GM12874 (cell line): ENCODE results near the gene CACNA1D.

ENCODE experiments used
- TF ChIP-seq, protein P1 (sequence below): IDR thresholded peaks from 2 replicates; pipeline ENCODE4 v1.5.1; 2011; ENCODE audit warnings: low read depth, mild to moderate bottlenecking, control low read depth, low read length, moderate library complexity; ENCODE audit not compliant: insufficient read depth

Gene CACNA1D

DNA sequence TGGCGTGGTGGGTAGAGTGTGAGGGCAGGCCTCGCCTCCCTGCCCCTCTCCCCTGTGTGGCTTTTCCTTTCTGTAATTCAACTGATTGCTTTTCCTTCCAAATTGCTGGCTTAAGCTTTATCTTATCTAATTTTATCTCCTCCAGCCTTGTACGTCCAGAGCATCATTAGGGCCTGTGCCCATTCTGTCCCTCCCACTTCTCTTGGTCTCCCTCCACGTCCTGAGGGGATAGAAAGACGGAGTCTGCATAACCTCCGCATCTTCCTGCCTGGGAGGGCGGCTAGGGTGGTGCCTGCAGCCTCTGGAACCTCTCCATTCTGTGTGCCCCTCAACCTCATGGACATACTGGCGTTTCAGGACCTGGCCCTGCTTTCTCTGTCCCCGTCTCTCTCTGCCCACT lies 39.8 kb downstream of the CACNA1D start:
- TF ChIP-seq, protein P1, sequence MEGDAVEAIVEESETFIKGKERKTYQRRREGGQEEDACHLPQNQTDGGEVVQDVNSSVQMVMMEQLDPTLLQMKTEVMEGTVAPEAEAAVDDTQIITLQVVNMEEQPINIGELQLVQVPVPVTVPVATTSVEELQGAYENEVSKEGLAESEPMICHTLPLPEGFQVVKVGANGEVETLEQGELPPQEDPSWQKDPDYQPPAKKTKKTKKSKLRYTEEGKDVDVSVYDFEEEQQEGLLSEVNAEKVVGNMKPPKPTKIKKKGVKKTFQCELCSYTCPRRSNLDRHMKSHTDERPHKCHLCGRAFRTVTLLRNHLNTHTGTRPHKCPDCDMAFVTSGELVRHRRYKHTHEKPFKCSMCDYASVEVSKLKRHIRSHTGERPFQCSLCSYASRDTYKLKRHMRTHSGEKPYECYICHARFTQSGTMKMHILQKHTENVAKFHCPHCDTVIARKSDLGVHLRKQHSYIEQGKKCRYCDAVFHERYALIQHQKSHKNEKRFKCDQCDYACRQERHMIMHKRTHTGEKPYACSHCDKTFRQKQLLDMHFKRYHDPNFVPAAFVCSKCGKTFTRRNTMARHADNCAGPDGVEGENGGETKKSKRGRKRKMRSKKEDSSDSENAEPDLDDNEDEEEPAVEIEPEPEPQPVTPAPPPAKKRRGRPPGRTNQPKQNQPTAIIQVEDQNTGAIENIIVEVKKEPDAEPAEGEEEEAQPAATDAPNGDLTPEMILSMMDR = no peak

DNA sequence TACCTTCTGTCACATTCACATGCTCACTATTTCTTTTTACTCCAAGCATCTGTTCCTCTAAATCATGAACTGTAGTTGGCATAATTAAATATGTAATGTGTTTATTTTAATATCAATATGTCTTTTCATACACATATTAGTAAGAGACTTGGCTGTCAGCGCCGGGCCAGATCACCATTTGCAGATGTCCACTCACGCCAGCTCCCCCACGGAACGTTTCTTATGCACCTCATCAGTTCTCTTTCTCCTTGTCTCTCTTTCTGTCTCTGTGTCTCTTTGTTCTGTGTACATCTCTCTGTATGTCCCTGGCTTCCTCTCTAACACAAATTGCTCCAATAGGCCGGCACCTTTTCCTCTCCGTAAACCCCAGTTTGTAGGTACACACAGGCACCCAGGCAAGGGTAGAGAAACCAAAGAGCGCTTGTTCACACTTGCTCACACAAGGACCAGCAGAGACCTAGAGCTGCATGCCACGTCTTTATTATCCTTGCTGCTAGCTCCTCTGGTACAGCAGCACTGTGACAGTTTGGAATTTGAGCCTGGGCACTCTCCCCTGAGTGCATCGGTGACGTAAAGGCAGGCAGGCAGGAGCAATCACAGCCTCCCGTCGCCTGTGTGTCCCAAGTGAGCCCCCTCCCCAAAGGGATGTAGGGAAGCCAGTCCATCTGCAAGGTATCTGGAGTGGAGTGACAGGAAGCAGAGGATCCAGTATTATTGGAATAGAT lies 40.4 kb downstream of the CACNA1D start:
- TF ChIP-seq, protein P1 = no peak

DNA sequence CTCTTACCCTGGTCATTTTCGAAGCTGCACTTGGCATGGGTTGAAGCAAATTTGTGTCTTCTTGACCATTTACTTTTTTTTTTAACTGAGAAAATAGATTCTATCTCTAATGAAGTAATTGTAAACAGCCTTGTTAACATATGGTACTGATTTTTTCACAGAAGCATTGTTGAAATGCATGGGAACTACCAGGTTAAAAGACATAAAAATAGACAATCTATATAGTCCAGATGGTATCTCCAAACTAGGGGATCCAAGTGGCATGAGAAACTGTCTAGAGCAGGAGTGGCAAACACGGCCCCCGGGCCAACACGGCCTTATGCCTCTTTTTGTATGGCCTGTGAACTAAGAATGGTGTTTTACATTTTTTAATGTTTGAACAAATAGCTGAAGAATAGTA lies 41.9 kb downstream of the CACNA1D start:
- TF ChIP-seq, protein P1 = no peak

DNA sequence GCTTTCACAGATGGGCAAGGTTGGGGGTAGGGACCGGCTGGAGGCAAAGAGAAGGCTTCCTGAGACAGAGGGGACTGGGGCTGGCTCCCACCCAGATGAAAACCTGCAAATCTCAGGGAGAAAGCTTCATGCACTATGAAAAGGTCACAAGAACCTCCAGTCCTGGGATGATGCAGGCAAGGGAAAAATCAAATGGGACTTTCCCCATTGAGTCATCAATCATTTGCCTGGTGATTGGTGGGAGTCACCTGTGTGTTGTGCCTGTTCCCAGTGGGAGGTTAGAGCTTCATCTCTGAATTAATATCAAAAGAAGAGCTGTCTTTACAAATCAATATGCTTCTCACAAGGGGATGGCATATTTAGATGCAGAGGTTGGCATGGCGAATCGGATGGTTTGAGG lies 49.9 kb downstream of the CACNA1D start:
- TF ChIP-seq, protein P1 = no peak

DNA sequence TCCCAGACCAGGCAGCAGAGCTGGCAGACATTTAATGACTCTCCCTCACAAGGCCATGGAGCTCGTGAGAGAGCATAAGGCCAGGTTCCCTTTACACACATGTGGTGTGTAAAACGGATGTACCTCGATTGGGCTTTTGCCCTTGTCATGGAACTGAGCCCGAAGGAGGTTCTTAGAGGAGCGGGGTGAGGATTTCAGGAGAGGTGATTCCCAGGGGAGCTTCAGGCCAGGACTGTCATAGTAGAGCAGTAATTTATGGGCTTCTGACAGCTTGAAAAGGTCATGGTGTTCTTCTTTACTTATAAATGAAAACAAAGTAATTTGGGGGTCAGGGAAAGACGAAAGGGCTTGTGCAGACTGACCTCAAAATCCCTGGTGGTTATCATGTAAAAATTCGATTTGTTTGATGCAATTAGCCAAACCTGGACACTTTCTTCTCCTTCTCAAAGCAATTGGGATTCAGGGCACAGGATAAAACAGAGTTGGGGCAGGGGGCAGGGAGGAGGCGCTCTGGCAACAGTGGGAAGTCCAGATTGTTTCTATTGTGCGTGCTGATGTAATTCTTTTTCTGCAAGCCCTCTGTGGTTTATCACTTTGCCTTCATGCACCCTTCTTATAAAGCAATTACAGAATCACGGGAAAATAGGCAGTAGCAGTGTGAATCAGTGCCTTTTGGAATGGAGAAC lies 51.0 kb downstream of the CACNA1D start:
- TF ChIP-seq, protein P1 = no peak

DNA sequence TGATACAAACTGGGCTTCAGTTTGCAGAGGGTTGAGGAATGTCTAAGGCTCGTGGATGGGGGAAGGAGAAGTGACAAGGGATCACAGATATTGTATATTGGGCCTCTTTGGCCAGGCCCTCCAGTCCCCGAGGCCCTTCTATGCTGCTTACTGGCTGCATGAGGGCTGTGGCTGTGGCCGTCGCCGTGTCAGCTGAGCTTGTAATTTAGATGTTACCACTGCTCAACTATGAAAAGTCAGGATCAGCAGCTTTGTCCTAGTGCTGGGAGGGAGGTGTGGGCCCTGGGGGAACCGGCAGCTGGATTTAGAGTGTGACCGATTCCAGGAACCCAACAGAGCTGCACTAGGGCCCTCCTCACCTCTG lies 51.6 kb downstream of the CACNA1D start:
- TF ChIP-seq, protein P1 = no peak

DNA sequence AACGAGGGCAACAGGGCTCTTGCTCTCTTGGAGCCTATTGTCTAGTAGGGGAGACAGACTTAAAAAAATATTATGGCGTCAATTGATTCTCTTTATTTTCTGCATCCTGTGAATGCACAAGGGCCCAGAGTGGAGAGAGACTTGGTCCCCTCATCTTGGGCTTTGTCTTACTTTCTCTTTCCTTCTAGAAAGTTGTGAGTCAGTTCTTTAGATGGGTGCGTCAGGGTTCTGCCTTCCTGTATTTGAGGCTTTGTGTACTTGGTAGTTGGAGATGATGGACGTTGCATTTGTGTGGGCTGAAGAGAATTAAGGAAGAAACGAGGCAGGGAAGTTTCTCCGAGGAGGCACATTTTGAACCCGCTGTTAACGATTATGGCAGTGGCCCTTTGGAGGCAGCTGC lies 52.9 kb downstream of the CACNA1D start:
- TF ChIP-seq, protein P1 = no peak
